AG09319 (cell line): ENCODE measurements around the gene IL16.

Source experiments
- DNase-seq: peaks from one replicate; pipeline ENCODE4 v3.0.0-alpha.2; 2010; ENCODE audit warnings: low read depth; ENCODE audit errors: extremely low read depth
- TF ChIP-seq, protein P1 (sequence below): IDR thresholded peaks from 2 replicates; pipeline ENCODE4 v1.5.1; 2011; ENCODE audit warnings: low read depth, mild to moderate bottlenecking, inconsistent platforms, low read length, moderate library complexity

The IL16 gene

DNA sequence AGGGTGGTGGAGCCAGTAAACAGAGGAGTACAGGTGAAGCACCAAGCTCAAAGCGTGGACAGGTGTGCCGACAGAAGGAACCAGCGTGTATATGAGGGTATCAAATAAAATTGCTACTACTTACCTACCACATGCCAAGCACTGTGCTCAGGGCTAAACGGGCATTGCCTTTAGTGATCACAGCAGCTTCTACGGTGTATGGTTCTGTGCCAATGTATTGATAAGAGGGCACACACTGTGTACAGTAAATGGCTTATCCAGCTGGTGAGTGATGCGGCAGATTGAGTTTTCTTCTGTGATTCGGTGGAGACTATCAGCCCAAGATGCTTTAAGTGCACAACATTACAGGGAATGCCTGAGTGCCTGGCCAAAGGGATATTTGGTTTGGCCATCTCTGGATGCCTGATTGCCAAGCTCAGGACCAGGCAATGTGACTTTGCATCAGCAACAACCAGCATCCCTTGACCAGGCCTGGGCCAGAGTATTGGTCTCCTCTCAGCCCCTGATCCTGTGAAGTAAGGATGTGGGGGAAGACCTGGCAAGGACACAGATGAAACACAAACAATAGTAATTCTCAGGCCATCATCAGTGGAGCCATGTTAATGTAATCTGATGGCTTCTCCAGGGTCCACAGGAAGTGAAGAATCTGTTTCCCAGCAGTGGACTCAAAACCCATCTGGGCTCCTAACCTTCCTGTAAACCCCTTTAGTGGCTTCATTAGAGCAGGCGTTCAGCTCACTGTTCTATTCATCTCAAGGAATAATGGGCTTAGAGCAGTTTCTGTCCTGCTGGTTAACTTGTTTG lies 113.2 kb downstream of the IL16 start:
- DNase-seq: no peak
- TF ChIP-seq, protein P1, sequence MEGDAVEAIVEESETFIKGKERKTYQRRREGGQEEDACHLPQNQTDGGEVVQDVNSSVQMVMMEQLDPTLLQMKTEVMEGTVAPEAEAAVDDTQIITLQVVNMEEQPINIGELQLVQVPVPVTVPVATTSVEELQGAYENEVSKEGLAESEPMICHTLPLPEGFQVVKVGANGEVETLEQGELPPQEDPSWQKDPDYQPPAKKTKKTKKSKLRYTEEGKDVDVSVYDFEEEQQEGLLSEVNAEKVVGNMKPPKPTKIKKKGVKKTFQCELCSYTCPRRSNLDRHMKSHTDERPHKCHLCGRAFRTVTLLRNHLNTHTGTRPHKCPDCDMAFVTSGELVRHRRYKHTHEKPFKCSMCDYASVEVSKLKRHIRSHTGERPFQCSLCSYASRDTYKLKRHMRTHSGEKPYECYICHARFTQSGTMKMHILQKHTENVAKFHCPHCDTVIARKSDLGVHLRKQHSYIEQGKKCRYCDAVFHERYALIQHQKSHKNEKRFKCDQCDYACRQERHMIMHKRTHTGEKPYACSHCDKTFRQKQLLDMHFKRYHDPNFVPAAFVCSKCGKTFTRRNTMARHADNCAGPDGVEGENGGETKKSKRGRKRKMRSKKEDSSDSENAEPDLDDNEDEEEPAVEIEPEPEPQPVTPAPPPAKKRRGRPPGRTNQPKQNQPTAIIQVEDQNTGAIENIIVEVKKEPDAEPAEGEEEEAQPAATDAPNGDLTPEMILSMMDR: no peak

DNA sequence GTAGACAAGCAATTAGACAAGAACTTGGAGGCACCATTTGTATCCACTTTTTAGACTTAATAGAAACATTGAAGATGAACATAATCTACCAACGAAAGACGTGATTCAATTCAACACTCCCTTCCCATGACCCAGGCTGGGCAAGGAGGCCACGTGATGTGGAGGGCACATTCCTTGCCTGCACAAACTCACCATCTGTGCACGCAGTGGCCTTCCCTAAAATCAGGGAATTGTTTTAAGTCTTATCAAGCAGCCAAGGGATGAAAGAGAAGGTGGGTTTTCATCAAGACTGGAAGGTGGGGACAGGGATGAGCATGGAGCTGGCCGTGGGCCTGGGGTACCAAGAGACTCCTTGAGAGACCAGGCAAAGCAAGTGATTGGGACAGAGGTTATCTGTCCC lies 113.8 kb downstream of the IL16 start:
- DNase-seq: no peak

DNA sequence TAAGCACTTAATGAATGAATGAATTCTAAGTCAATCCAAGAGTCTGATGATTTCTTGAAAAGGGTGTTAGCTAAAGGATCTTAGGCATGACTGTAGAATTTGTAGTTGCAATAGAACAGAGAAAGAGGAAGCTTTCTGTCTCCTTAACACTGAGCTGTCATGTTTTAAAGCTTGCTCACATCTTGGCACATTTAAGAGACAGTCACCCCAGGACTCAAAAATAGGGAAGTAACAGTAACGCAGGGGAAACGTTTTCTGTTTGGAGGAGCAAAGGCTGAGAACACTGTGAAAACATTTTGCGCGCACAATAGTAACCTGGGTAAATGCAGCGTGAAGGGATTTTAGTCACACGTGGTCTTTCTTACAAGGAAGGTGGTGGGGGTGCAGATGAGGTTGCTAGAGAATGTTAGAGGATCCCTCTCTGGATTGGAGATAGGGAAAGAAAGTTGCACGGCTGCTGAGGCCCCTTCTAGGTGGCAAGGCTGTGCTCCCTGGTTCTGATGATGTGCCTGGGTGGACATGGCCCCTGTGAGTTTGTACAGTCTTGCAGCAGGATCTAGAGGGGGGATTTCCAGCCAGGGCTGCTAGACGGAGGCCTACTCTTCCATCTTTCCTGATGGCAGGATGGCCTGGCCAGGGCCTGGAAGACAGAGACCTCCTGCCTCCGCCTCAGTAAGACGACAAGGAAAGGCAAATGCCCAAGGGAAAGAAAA lies 115.2 kb downstream of the IL16 start:
- no peak for DNase-seq
- TF ChIP-seq, protein P1: no peak

More for the DNA sequence above, 113.8 kb downstream of the IL16 start:
- TF ChIP-seq, protein P1: no peak

DNA sequence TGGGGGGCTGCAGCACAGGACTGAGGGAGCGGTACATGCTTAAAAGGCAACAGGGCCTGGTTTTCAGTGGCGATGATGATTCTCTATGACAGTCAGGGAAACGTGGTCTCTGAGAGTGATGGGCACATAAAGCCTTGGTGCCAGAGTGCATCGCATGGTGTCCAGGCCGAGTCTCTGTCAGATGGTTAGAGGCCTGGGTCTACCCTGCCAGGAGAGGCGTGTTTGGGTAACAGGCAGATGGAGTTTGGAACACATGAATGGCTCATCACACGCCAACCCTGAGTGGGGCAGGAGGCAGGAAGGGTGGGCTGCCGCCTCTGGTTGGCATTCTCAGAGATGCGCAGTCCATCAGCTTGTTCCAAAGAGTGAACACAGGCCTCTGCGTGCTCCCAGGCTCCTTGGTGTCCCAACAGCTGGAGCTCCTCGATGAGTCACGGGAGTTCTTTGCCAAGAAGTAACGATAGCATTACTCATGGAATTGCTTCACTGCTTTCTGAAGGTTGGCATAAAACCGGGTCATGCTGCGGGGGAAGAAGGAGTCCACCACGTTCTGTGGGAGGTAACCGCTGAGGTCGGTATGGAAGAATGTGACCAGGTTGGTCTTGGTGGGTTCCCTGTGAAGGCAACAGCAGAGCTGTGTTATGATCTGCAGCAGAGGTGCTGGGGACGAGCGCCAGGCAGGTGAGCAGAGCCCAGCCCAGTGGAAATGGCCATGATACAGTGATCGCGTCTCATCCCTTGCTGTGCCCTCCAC lies 116.3 kb downstream of the IL16 start:
- TF ChIP-seq, protein P1: no peak
- peak; percentile 87 for DNase-seq

DNA sequence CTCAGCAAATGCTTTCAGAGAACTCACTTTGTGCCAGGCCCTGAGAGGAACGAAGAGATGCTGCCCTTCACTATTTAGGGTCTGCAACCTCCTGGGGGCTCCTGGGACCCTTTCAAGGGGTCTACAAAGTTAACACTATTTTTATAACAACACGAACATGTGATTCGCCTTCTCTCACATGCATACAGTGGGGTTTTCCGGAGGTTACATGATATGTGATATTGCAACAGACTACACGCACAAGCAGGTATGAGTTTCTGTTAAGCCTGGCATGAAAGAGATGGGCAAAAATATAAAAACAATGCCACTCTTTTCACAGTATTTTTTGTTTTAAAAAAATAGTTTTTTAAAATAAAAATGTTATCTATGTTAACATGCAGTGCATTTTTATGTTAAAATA lies 117.0 kb downstream of the IL16 start:
- TF ChIP-seq, protein P1: no peak
- no peak for DNase-seq

DNA sequence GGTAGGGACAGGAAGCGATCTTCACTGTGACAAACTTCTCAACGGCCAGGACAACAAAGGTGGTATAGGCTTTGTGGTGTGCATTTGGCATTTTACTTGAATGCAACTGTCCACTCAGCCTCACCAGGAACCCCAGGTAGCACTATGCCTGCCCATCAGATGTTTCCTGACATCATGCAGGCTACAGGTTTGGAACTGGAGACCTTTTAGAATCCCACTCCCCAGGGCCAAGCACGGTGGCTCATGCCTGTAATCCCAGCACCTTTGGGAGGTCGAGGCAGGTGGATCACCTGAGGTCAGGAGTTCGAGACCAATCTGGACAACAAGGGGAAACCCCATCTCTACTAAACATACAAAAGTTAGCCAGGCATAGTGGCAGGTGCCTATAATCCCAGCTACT lies 117.7 kb downstream of the IL16 start:
- TF ChIP-seq, protein P1: no peak
- no peak for DNase-seq
